RWPE2 (cell line): ENCODE results near the gene GLRA1.

Experiments
- ATAC-seq: fragments of 200-7000 bp; cut with Tn5 transposase; 3 replicates; pipeline ENCODE4 v1.9.1; 2021; ENCODE audit warnings: low read depth
- DNase-seq: peaks from one replicate; pipeline ENCODE4 v3.0.0-alpha.2; 2020; ENCODE audit warnings: low spot score
- H3K27ac ChIP-seq: fragments of 450-650 bp; 2 replicates; pipeline ENCODE4 v1.5.1; 2017; ENCODE audit warnings: mild to moderate bottlenecking; ENCODE audit not compliant: poor library complexity, severe bottlenecking
- H3K27me3 ChIP-seq: fragments of 250-450 bp; sonication (Bioruptor Pico); 2 replicates; pipeline ENCODE4 v1.5.1; 2021; ENCODE audit warnings: mild to moderate bottlenecking, moderate library complexity; ENCODE audit not compliant: insufficient read depth, poor library complexity, severe bottlenecking
- H3K36me3 ChIP-seq: fragments of 250-450 bp; sonication (Bioruptor Pico); 2 replicates; pipeline ENCODE4 v1.5.1; 2020; ENCODE audit warnings: low read depth, mild to moderate bottlenecking, moderate library complexity
- H3K4me1 ChIP-seq: fragments of 250-450 bp; sonication (Bioruptor Pico); 2 replicates; pipeline ENCODE4 v1.5.1; 2021; ENCODE audit warnings: mild to moderate bottlenecking, moderate library complexity; ENCODE audit not compliant: insufficient read depth, poor library complexity, severe bottlenecking
- H3K4me3 ChIP-seq: fragments of 250-450 bp; sonication (Bioruptor Pico); 2 replicates; pipeline ENCODE4 v1.5.1; 2021; ENCODE audit warnings: mild to moderate bottlenecking, moderate library complexity; ENCODE audit not compliant: severe bottlenecking
- H3K9me3 ChIP-seq: fragments of 250-450 bp; sonication (Bioruptor Pico); 2 replicates; pipeline ENCODE4 v1.5.1; 2021; ENCODE audit warnings: mild to moderate bottlenecking, moderate library complexity; ENCODE audit not compliant: severe bottlenecking
- TF ChIP-seq, protein P1 (sequence below): fragments of 450-650 bp; IDR thresholded peaks from one replicate; pipeline ENCODE4 v1.5.1; 2017; ENCODE audit warnings: mild to moderate bottlenecking, moderate library complexity; ENCODE audit not compliant: poor library complexity, severe bottlenecking

GLRA1 gene

GRCh38 chr5:151822141-151822540 is 102.5 kb downstream of the GLRA1 start:
- H3K9me3 ChIP-seq, result no peaks in the 10 kb centered on the region
- TF ChIP-seq, protein P1, sequence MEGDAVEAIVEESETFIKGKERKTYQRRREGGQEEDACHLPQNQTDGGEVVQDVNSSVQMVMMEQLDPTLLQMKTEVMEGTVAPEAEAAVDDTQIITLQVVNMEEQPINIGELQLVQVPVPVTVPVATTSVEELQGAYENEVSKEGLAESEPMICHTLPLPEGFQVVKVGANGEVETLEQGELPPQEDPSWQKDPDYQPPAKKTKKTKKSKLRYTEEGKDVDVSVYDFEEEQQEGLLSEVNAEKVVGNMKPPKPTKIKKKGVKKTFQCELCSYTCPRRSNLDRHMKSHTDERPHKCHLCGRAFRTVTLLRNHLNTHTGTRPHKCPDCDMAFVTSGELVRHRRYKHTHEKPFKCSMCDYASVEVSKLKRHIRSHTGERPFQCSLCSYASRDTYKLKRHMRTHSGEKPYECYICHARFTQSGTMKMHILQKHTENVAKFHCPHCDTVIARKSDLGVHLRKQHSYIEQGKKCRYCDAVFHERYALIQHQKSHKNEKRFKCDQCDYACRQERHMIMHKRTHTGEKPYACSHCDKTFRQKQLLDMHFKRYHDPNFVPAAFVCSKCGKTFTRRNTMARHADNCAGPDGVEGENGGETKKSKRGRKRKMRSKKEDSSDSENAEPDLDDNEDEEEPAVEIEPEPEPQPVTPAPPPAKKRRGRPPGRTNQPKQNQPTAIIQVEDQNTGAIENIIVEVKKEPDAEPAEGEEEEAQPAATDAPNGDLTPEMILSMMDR, result no peak
- H3K27ac ChIP-seq, result no peak overlapping the region
- ATAC-seq (no peak), DNase-seq (no peak)
- no peak overlapping the region for H3K4me3 ChIP-seq
- no peaks in the 10 kb centered on the region for H3K27me3 ChIP-seq
- peaks cover 38% of the 10 kb centered on the region for H3K36me3 ChIP-seq
- H3K4me1 ChIP-seq, result peaks cover 5% of the 10 kb centered on the region

DNA sequence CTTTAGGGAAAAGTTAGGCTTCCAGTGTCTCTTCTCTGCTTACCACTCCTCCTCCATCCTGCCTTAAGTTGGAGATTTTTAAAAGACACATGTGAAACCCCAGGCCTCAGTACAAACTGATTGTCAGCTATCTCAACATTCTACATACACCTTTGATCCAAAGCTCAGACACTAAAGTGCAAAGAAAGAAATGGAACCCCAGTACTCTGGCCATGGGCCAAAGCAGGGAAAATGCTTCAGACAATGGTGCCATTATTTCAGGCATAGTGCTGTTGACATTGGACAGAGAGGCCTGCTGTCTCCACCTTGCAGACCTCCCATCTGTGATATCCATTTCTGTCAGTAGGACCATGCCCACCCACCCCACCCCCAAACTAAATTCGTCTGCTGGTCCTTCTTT is 103.7 kb downstream of the GLRA1 start:
- ATAC-seq, result no peak
- Histone ChIP-seq H3K27ac (no peak overlapping the region), H3K9me3 (no peaks in the 10 kb centered on the region), H3K36me3 (peaks cover 39% of the 10 kb centered on the region), H3K4me1 (peaks cover 5% of the 10 kb centered on the region), H3K27me3 (no peaks in the 10 kb centered on the region), H3K4me3 (no peak overlapping the region)
- TF ChIP-seq, protein P1, result no peak
- DNase-seq, result no peak

GRCh38 chr5:151820271-151820670 is 104.4 kb downstream of the GLRA1 start:
- peaks cover 36% of the 10 kb centered on the region for H3K36me3 ChIP-seq
- no peak for ATAC-seq

DNA sequence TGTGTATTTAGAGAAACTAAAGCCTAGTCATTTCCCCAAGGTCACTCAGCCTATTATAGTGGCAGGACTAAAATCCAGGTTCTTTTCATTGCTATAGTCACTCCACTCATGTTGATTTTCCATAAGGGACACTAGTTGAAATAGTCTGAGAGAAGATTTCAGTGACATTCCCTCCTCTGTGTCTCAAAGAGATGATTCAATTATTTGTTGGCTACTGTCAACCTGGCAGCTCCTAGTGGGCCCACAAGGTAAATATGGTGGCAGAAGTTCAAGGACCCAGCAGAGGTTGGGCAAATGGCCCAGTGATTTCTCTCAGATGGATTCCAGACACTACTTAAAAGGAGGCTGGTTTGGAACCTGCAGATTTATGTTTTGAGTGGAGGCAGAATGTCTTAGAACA is 104.8 kb downstream of the GLRA1 start:
- DNase-seq (no peak), ATAC-seq (no peak)
- Histone ChIP-seq H3K36me3 (peaks cover 36% of the 10 kb centered on the region), H3K27me3 (no peaks in the 10 kb centered on the region), H3K4me3 (no peak overlapping the region), H3K9me3 (no peaks in the 10 kb centered on the region), H3K4me1 (peaks cover 5% of the 10 kb centered on the region), H3K27ac (no peak overlapping the region)
- TF ChIP-seq, protein P1, result no peak

More at GRCh38 chr5:151820271-151820670, 104.4 kb downstream of the GLRA1 start:
- Histone ChIP-seq H3K4me1 (peaks cover 5% of the 10 kb centered on the region), H3K9me3 (no peaks in the 10 kb centered on the region), H3K4me3 (no peak overlapping the region), H3K27me3 (no peaks in the 10 kb centered on the region), H3K27ac (no peak overlapping the region)
- TF ChIP-seq, protein P1, result no peak
- DNase-seq, result no peak

DNA sequence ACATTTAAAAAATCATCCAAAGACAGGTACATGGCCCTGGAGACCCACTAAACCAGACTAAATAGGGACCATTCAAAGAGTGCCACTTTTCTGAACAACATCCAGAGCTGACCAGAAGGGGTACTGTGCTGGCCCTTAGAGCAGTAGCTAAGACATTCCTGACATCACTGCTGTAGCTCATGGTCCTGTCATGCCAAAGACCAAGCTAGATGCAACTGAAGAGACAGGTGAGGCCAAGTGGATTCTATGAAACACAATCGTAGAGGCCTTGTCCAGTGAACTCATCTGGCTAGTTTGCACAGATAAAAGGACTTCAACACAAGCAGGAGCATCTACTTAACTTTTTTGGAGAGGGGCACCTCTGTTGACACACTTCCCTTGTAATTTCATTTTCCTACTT is 109.6 kb downstream of the GLRA1 start:
- peaks cover 75% of the 10 kb centered on the region for H3K36me3 ChIP-seq
- H3K27ac ChIP-seq, result no peak overlapping the region
- peaks cover 5% of the 10 kb centered on the region for H3K4me1 ChIP-seq
- DNase-seq, result no peak
- TF ChIP-seq, protein P1, result no peak
- ATAC-seq, result no peak
- H3K4me3 ChIP-seq, result no peak overlapping the region
- H3K9me3 ChIP-seq, result no peaks in the 10 kb centered on the region
- no peaks in the 10 kb centered on the region for H3K27me3 ChIP-seq
